Activated CD4-positive, alpha-beta memory T cell treated with anti-CD3 and anti-CD28 coated beads, Interleukin-2, amount 10 ng/mL, durations not matched to agents 7 days and 5 days (primary cell): ENCODE results near the gene ENKD1. TPM values are rescaled to one million over a fixed set of nuclear protein-coding genes. Genes with fewer than 3 reads are reported as not detected.

ENCODE experiments used
- CTCF ChIA-PET: fragments of 350-600 bp; sonication (Branson Sonifier 250); formaldehyde crosslinking; loops from one replicate; lab custom pipeline; 2021; ENCODE audit warnings: antibody characterized with exemption, inconsistent platforms; lab: Charles Lee
- POLR2A ChIA-PET: fragments of 350-600 bp; sonication (Branson Sonifier 250); formaldehyde crosslinking; loops from one replicate; lab custom pipeline; 2021; ENCODE audit warnings: antibody characterized with exemption; lab: Charles Lee
- DNase-seq: peaks from one replicate; pipeline ENCODE4 v3.0.0-alpha.2; 2020
- H3K27ac Mint-ChIP-seq: one replicate; pipeline ENCODE4 v1.8.0; 2021; ENCODE audit warnings: mild to moderate bottlenecking, mixed read lengths
- H3K27me3 Mint-ChIP-seq: one replicate; pipeline ENCODE4 v1.8.0; 2021; ENCODE audit warnings: mixed read lengths
- H3K36me3 Mint-ChIP-seq: one replicate; pipeline ENCODE4 v1.8.0; 2021; ENCODE audit warnings: low read depth, mixed read lengths
- H3K4me1 Mint-ChIP-seq: one replicate; pipeline ENCODE4 v1.8.0; 2021; ENCODE audit warnings: mixed read lengths
- H3K4me3 Mint-ChIP-seq: one replicate; pipeline ENCODE4 v1.8.0; 2021; ENCODE audit warnings: mild to moderate bottlenecking, mixed read lengths
- H3K9me3 Mint-ChIP-seq: one replicate; pipeline ENCODE4 v1.8.0; 2021; ENCODE audit warnings: mixed read lengths
- total RNA-seq, 2 experiments: library from RNA; stranded (reverse); gene quantifications; one replicate each; pipeline ENCODE4 v1.2.3, GENCODE V29; 2021

ENKD1 gene
- total RNA-seq, 2 experiments from 2014 or later, result 7.4 to 8.1 TPM

GRCh38 chr16:67651847-67652246, 14.7 kb downstream of the ENKD1 start:
- peaks cover 61% of the 10 kb centered on the region for H3K36me3 Mint-ChIP-seq
- H3K27ac Mint-ChIP-seq, result no peak overlapping the region
- ChIA-PET POLR2A (interaction anchor here (2.4 kb wide), 1 partner anchor 8 kb away, joined by 16 read pairs; the partner anchor contains the start of genes ACD and PARD6A), CTCF (interaction anchor here (1.0 to 2.5 kb wide), 2 partner anchors 89 to 131 kb away, joined by 3 to 11 read pairs; no protein-coding TSS in a partner anchor)
- H3K27me3 Mint-ChIP-seq, result no peaks in the 10 kb centered on the region
- no peak for DNase-seq
- no peak overlapping the region for H3K4me3 Mint-ChIP-seq
- H3K4me1 Mint-ChIP-seq, result peaks cover 14% of the 10 kb centered on the region
- no peaks in the 10 kb centered on the region for H3K9me3 Mint-ChIP-seq

- CTCF ChIA-PET, result interaction anchor here (1.0 to 2.5 kb wide), 2 partner anchors 88 to 130 kb away, joined by 3 to 11 read pairs; no protein-coding TSS in a partner anchor
Measured at GRCh38 chr16:67651039-67651438, 15.5 kb downstream of the ENKD1 start.

GRCh38 chr16:67650023-67650422, 16.5 kb downstream of the ENKD1 start:
- Mint-ChIP-seq H3K9me3 (no peaks in the 10 kb centered on the region), H3K4me3 (no peak overlapping the region), H3K27ac (no peak overlapping the region), H3K27me3 (no peaks in the 10 kb centered on the region), H3K4me1 (peaks cover 25% of the 10 kb centered on the region), H3K36me3 (peaks cover 59% of the 10 kb centered on the region)
- CTCF ChIA-PET, result interaction anchor here (0.5 to 2.5 kb wide), 2 partner anchors 80 to 129 kb away, joined by 3 to 11 read pairs; no protein-coding TSS in a partner anchor
- POLR2A ChIA-PET, result interaction anchor here (2.4 kb wide), 1 partner anchor 10 kb away, joined by 16 read pairs; the partner anchor contains the start of genes ACD and PARD6A
- DNase-seq, result no peak

More at GRCh38 chr16:67651039-67651438, 15.5 kb downstream of the ENKD1 start:
- POLR2A ChIA-PET, result interaction anchor here (1.0 to 2.4 kb wide), 2 partner anchors 9 to 114 kb away, joined by 3 to 16 read pairs; partner anchors contain the start of genes ACD and PARD6A
- Mint-ChIP-seq H3K4me1 (peaks cover 21% of the 10 kb centered on the region), H3K27me3 (no peaks in the 10 kb centered on the region), H3K4me3 (no peak overlapping the region), H3K27ac (no peak overlapping the region), H3K9me3 (no peaks in the 10 kb centered on the region), H3K36me3 (peaks cover 63% of the 10 kb centered on the region)
- no peak for DNase-seq

- Mint-ChIP-seq H3K36me3 (peaks cover 55% of the 10 kb centered on the region), H3K4me3 (no peak overlapping the region), H3K4me1 (peaks cover 27% of the 10 kb centered on the region), H3K27me3 (no peaks in the 10 kb centered on the region), H3K9me3 (no peaks in the 10 kb centered on the region), H3K27ac (no peak overlapping the region)
- DNase-seq, result no peak
- POLR2A ChIA-PET, result interaction anchor here (6.4 kb wide), 1 partner anchor 9 kb away, joined by 109 read pairs; the partner anchor contains the start of genes ACD and PARD6A
- CTCF ChIA-PET, result interaction anchor here (0.5 to 8.8 kb wide), 4 partner anchors 9 to 102 kb away, joined by 3 to 140 read pairs (median 4); no protein-coding TSS in a partner anchor
Measured at GRCh38 chr16:67649494-67649931, 17.0 kb downstream of the ENKD1 start.

GRCh38 chr16:67648764-67649407, 17.7 kb downstream of the ENKD1 start:
- Mint-ChIP-seq H3K36me3 (peaks cover 51% of the 10 kb centered on the region), H3K4me3 (no peak overlapping the region), H3K27ac (no peak overlapping the region), H3K9me3 (no peaks in the 10 kb centered on the region), H3K27me3 (no peaks in the 10 kb centered on the region), H3K4me1 (peaks cover 32% of the 10 kb centered on the region)
- DNase-seq, result no peak
- ChIA-PET POLR2A (interaction anchor here (6.4 to 7.8 kb wide), 2 partner anchors 10 to 104 kb away, joined by 107 to 109 read pairs; partner anchors contain the start of genes ACD and PARD6A), CTCF (interaction anchor here (1.5 to 8.8 kb wide), 3 partner anchors 10 to 101 kb away, joined by 3 to 140 read pairs (median 4); no protein-coding TSS in a partner anchor)

GRCh38 chr16:67648088-67648763, 18.3 kb downstream of the ENKD1 start:
- H3K4me3 Mint-ChIP-seq, result no peak overlapping the region

GRCh38 chr16:67647681-67648080, 18.9 kb downstream of the ENKD1 start:
- Mint-ChIP-seq H3K4me1 (peaks cover 33% of the 10 kb centered on the region), H3K4me3 (no peak overlapping the region), H3K27ac (no peak overlapping the region), H3K27me3 (no peaks in the 10 kb centered on the region), H3K9me3 (no peaks in the 10 kb centered on the region), H3K36me3 (peaks cover 49% of the 10 kb centered on the region)
- ChIA-PET POLR2A (interaction anchor here (4.0 to 7.8 kb wide), 3 partner anchors 11 to 103 kb away, joined by 77 to 109 read pairs (median 107); partner anchors contain the start of genes ACD, CTCF and PARD6A), CTCF (interaction anchor here (0.9 to 8.8 kb wide), 3 partner anchors 11 to 127 kb away, joined by 4 to 140 read pairs (median 4); no protein-coding TSS in a partner anchor)
- no peak for DNase-seq

More at GRCh38 chr16:67648088-67648763, 18.3 kb downstream of the ENKD1 start:
- H3K4me1 Mint-ChIP-seq, result peaks cover 33% of the 10 kb centered on the region
- H3K36me3 Mint-ChIP-seq, result peaks cover 49% of the 10 kb centered on the region
- ChIA-PET POLR2A (interaction anchor here (6.4 to 7.8 kb wide), 2 partner anchors 11 to 103 kb away, joined by 107 to 109 read pairs; partner anchors contain the start of genes ACD and PARD6A), CTCF (interaction anchor here (0.9 to 8.8 kb wide), 4 partner anchors 10 to 128 kb away, joined by 3 to 140 read pairs (median 4); no protein-coding TSS in a partner anchor)
- no peaks in the 10 kb centered on the region for H3K9me3 Mint-ChIP-seq
- no peak for DNase-seq
- H3K27ac Mint-ChIP-seq, result no peak overlapping the region
- H3K27me3 Mint-ChIP-seq, result no peaks in the 10 kb centered on the region

- Mint-ChIP-seq H3K27ac (peak overlapping the region; percentile 52), H3K4me1 (peaks cover 33% of the 10 kb centered on the region), H3K4me3 (no peak overlapping the region), H3K36me3 (peaks cover 47% of the 10 kb centered on the region), H3K9me3 (no peaks in the 10 kb centered on the region), H3K27me3 (no peaks in the 10 kb centered on the region)
- no peak for DNase-seq
- ChIA-PET POLR2A (interaction anchor here (1.3 to 7.8 kb wide), 4 partner anchors 12 to 289 kb away, joined by 3 to 109 read pairs (median 92); partner anchors contain the start of genes ACD, CTCF and PARD6A), CTCF (interaction anchor here (0.9 to 8.8 kb wide), 3 partner anchors 16 to 127 kb away, joined by 4 to 140 read pairs (median 5); no protein-coding TSS in a partner anchor)
Measured at GRCh38 chr16:67647111-67647651, 19.4 kb downstream of the ENKD1 start.

- peaks cover 29% of the 10 kb centered on the region for H3K4me1 Mint-ChIP-seq
- peak; percentile 47 for DNase-seq
- no peaks in the 10 kb centered on the region for H3K27me3 Mint-ChIP-seq
- peaks cover 34% of the 10 kb centered on the region for H3K36me3 Mint-ChIP-seq
- H3K27ac Mint-ChIP-seq, result peak overlapping the region; percentile 95
- POLR2A ChIA-PET, result interaction anchor here (0.6 to 7.8 kb wide), 19 partner anchors 13 to 290 kb away, joined by 3 to 109 read pairs (median 4); partner anchors contain the start of genes ACD, ATP6V0D1, CTCF and EDC4
- no peaks in the 10 kb centered on the region for H3K9me3 Mint-ChIP-seq
- H3K4me3 Mint-ChIP-seq, result peak overlapping the region; percentile 92
- CTCF ChIA-PET, result interaction anchor here (0.5 to 8.8 kb wide), 37 partner anchors 10 to 199 kb away, joined by 3 to 140 read pairs (median 6); partner anchors contain the start of genes ACD, ATP6V0D1, C16orf86 and CTCF
Measured at GRCh38 chr16:67645397-67646121, 21.0 kb downstream of the ENKD1 start.

GRCh38 chr16:67644038-67644437, 22.5 kb downstream of the ENKD1 start:
- Mint-ChIP-seq H3K4me3 (peak overlapping the region; percentile 67), H3K36me3 (peaks cover 22% of the 10 kb centered on the region), H3K27ac (peak overlapping the region; percentile 63), H3K9me3 (no peaks in the 10 kb centered on the region), H3K27me3 (no peaks in the 10 kb centered on the region), H3K4me1 (peaks cover 27% of the 10 kb centered on the region)
- no peak for DNase-seq
- ChIA-PET POLR2A (interaction anchor here (1.1 to 7.8 kb wide), 7 partner anchors 15 to 164 kb away, joined by 3 to 109 read pairs (median 19); partner anchors contain the start of genes ACD, CTCF and PARD6A), CTCF (interaction anchor here (0.8 to 8.8 kb wide), 26 partner anchors 12 to 292 kb away, joined by 3 to 140 read pairs (median 8); partner anchors contain the start of genes ACD, ATP6V0D1, C16orf86 and CTCF)
